Adrenal gland (tissue), 12 donors: Measurements from ENCODE around the gene NUDT5. TPM values are rescaled to one million over a fixed set of nuclear protein-coding genes. Genes with fewer than 3 reads are reported as not detected.

ENCODE experiments used
- microRNA counts, 2 donors: library from miRNA; unstranded; fragments of <30 nt; microRNA quantifications; one replicate each; lab custom pipeline; 2016
- microRNA-seq, 3 donors: library from miRNA; unstranded; fragments of <30 nt; microRNA quantifications; one replicate each; pipeline ENCODE4, GENCODE V29; 2017 to 2020
- polyA plus RNA-seq, 3 donors: library from polyadenylated mRNA; stranded (reverse); fragments of 200-250 nt in 2 of 3; fragments of 350-450 nt in 1 of 3; fragmentation: Illumina TruSeq in 1 of 3; extraction: RNeasy Lipid Tissue Mini Kit (QIAGEN cat#74804) in 1 of 3; gene quantifications; one replicate each; pipeline ENCODE4 v1.2.3, GENCODE V29; 2013 to 2014
- small RNA-seq, 2 donors: library from RNA; depleted of rRNA; stranded (forward); fragments of <200 nt; gene quantifications; one replicate each; pipeline ENCODE3, GENCODE V24; 2016
- total RNA-seq, 9 donors: library from RNA; depleted of rRNA in 4 of 9; stranded (reverse); fragments of >200 nt in 4 of 9; fragments of 120-200 nt in 1 of 9; fragmentation: NEBNext Ultra II Directional in 1 of 9; extraction: Animal tissue kit (Norgen Biotek cat#: 25700) in 1 of 9; gene quantifications; one replicate each; pipeline versions ENCODE4 v1.1.0 to v1.2.4, GENCODE V29; 2013 to 2023
- donor health status: healthy with polysubstance abuse.
- donor health status: Bipolar disorder and iron deficiency.
- donor health status: DM: yes; HTN: yes; CAD: no.
- donor health status: DM: no; HTN: no; CAD: no.
- donor health status: DM: no; HTN: no; CAD: no.
- donor health status: DM: yes; HTN: yes; CAD: no.

NUDT5 gene
- total and polyA plus RNA-seq, 12 donors, result 25.3 to 84.3 (median 46.3) TPM

MicroRNAs encoded within 50 kb of the gene (microRNA counts, 767-probe panel; counts per million panel counts)
- microRNA hsa-miR-548ak (lab: Ali Mortazavi, UCI), result 0 to 3,379 counts per million in 2 donors

Small RNAs within 50 kb of the gene (microRNA-seq; reads per million reads assigned to microRNA genes)
- 0 reads per million in 3 donors for gene MIR548AK

Small RNAs within 50 kb of the gene (small RNA-seq; reads per million reads assigned to genes)
- 0 reads per million in 2 donors for gene MIR548AK
- gene RNU6-88P, result 0 reads per million in 2 donors

Other genes with a start within 250 kb of the NUDT5 start
- 10 to 100 TPM in 6 of 9 donors, 1 to 10 TPM in 3; 6.9 to 18.4 (median 11.3) TPM for gene UPF2, start 153.1 kb downstream of the NUDT5 start, total RNA-seq
- 10 to 100 TPM in 2 of 3 donors, 1 to 10 TPM in 1; 5.1 to 24.3 (median 13.2) TPM for gene UPF2, start 153.1 kb downstream of the NUDT5 start, polyA plus RNA-seq
- gene DHTKD1, start 126.9 kb downstream of the NUDT5 start, total RNA-seq, result 10 to 100 TPM; 18.2 to 44.8 (median 25.1) TPM
- gene DHTKD1, start 126.9 kb downstream of the NUDT5 start, polyA plus RNA-seq, result 10 to 100 TPM in 1 of 3 donors, 1 to 10 TPM in 2; 8.0 to 17.1 (median 9.1) TPM
- gene SEC61A2, start 66.2 kb downstream of the NUDT5 start, total RNA-seq, result 1 to 10 TPM; 1.3 to 6.0 (median 5.1) TPM
- gene SEC61A2, start 66.2 kb downstream of the NUDT5 start, polyA plus RNA-seq, result 1 to 10 TPM; 5.8 to 8.4 (median 5.9) TPM
- gene CDC123, start 297 bp upstream of the NUDT5 start, total RNA-seq, result 100 to 1,000 TPM in 1 of 9 donors, 10 to 100 TPM in 8; 43.1 to 119 (median 57.4) TPM
- gene CDC123, start 297 bp upstream of the NUDT5 start, polyA plus RNA-seq, result 100 to 1,000 TPM in 1 of 3 donors, 10 to 100 TPM in 2; 41.1 to 111 (median 42.0) TPM
- 1 to 10 TPM; 2.4 to 9.4 (median 7.3) TPM for gene CAMK1D, start 153.7 kb upstream of the NUDT5 start, total RNA-seq
- gene CAMK1D, start 153.7 kb upstream of the NUDT5 start, polyA plus RNA-seq, result 1 to 10 TPM; 2.3 to 4.5 (median 3.9) TPM